Measurements from ENCODE around the gene SORL1.
A peak's percentile ranks its signal among the peaks of the same experiment; 100 is the strongest.

The SORL1 gene

GRCh38 chr11:121581607-121582006 lies 129.5 kb downstream of the SORL1 start:
- TF ChIP-seq CTCF (IDR thresholded peaks at IDR 0.05), result no peak
- Histone ChIP-seq H3K9me3 (peaks cover 12% of the 10 kb centered on the region), H3K27me3 (no peaks in the 10 kb centered on the region), H3K27ac (no peak overlapping the region), H3K4me1 (ENCODE audit: control insufficient read depth in 1 of 2, insufficient read depth in 1 of 2, low read depth in 1 of 2, low read length in 1 of 2) (peaks cover 7 to 12% of the 10 kb centered on the region in 2 experiments), H3K4me3 (ENCODE audit: low read depth in 1 of 2, low read length in 1 of 2) (no peak overlapping the region), H3K36me3 (peaks cover 100% of the 10 kb centered on the region)

GRCh38 chr11:121582296-121582695 lies 130.2 kb downstream of the SORL1 start:
- peak overlapping the region; percentile 12 for H3K27ac ChIP-seq
- H3K9me3 ChIP-seq, result peaks cover 15% of the 10 kb centered on the region
- H3K36me3 ChIP-seq, result peaks cover 100% of the 10 kb centered on the region
- H3K4me1 ChIP-seq (ENCODE audit: control insufficient read depth in 1 of 2, insufficient read depth in 1 of 2, low read depth in 1 of 2, low read length in 1 of 2), result peaks cover 7 to 12% of the 10 kb centered on the region in 2 experiments
- no peaks in the 10 kb centered on the region for H3K27me3 ChIP-seq
- H3K4me3 ChIP-seq (ENCODE audit: low read depth in 1 of 2, low read length in 1 of 2), result no peak overlapping the region
- no peak for TF ChIP-seq CTCF (IDR thresholded peaks at IDR 0.05)

- peaks cover 100% of the 10 kb centered on the region for H3K36me3 ChIP-seq
Measured at GRCh38 chr11:121583825-121584224, 131.7 kb downstream of the SORL1 start.

GRCh38 chr11:121586750-121587149 lies 134.6 kb downstream of the SORL1 start:
- no peaks in the 10 kb centered on the region for H3K27me3 ChIP-seq
- no peak overlapping the region for H3K27ac ChIP-seq
- H3K36me3 ChIP-seq, result peaks cover 100% of the 10 kb centered on the region
- H3K4me3 ChIP-seq (ENCODE audit: low read depth in 1 of 2, low read length in 1 of 2), result no peak overlapping the region
- peaks cover 0 to 17% of the 10 kb centered on the region in 2 experiments for H3K4me1 ChIP-seq (ENCODE audit: control insufficient read depth in 1 of 2, insufficient read depth in 1 of 2, low read depth in 1 of 2, low read length in 1 of 2)
- TF ChIP-seq CTCF (IDR thresholded peaks at IDR 0.05), result no peak
- H3K9me3 ChIP-seq, result peaks cover 30% of the 10 kb centered on the region

More at GRCh38 chr11:121583825-121584224, 131.7 kb downstream of the SORL1 start:
- TF ChIP-seq CTCF (IDR thresholded peaks at IDR 0.05), result no peak
- Histone ChIP-seq H3K9me3 (peaks cover 15% of the 10 kb centered on the region), H3K27ac (no peak overlapping the region), H3K27me3 (no peaks in the 10 kb centered on the region), H3K4me3 (ENCODE audit: low read depth in 1 of 2, low read length in 1 of 2) (no peak overlapping the region), H3K4me1 (ENCODE audit: control insufficient read depth in 1 of 2, insufficient read depth in 1 of 2, low read depth in 1 of 2, low read length in 1 of 2) (peaks cover 0 to under 1% of the 10 kb centered on the region in 2 experiments)

GRCh38 chr11:121587182-121587581 lies 135.1 kb downstream of the SORL1 start:
- H3K36me3 ChIP-seq, result peaks cover 100% of the 10 kb centered on the region
- peaks cover 30% of the 10 kb centered on the region for H3K9me3 ChIP-seq
- no peak for TF ChIP-seq CTCF (IDR thresholded peaks at IDR 0.05)
- no peak overlapping the region for H3K27ac ChIP-seq
- H3K4me3 ChIP-seq (ENCODE audit: low read depth in 1 of 2, low read length in 1 of 2), result no peak overlapping the region
- H3K27me3 ChIP-seq, result no peaks in the 10 kb centered on the region
- H3K4me1 ChIP-seq (ENCODE audit: control insufficient read depth in 1 of 2, insufficient read depth in 1 of 2, low read depth in 1 of 2, low read length in 1 of 2), result peaks cover 0 to 17% of the 10 kb centered on the region in 2 experiments

- Histone ChIP-seq H3K4me3 (ENCODE audit: low read depth in 1 of 2, low read length in 1 of 2) (no peak overlapping the region), H3K36me3 (peaks cover 100% of the 10 kb centered on the region), H3K4me1 (ENCODE audit: control insufficient read depth in 1 of 2, insufficient read depth in 1 of 2, low read depth in 1 of 2, low read length in 1 of 2) (peaks cover 0 to 17% of the 10 kb centered on the region in 2 experiments), H3K27me3 (no peaks in the 10 kb centered on the region), H3K9me3 (peaks cover 30% of the 10 kb centered on the region), H3K27ac (peak overlapping the region; percentile 67)
- no peak for TF ChIP-seq CTCF (IDR thresholded peaks at IDR 0.05)
Measured at GRCh38 chr11:121588747-121589146, 136.6 kb downstream of the SORL1 start.
